ENCODE data around the gene YKT6.

DNA sequence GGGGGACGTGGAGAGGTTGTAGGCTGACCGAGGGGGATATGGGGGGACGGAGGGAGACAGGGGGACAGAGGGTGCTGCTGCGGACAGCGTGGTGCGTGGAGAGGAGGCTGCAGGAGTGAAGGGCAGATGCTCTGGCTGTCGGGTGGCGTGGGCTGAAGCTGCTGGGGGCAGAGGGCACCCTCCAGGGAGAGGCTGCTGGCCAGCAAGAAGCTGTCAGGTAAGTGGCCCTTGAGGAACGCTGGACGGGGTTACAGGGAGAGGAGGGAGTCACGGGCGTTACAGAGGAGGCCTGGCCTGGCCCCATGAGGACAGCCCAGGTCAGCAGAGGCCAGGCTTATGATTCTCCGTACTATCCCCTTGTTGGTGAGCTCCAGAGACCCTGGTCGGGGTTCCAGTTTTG, 27.1 kb downstream of the YKT6 start:
- TF ChIP-seq POLR2A (IDR thresholded peaks at IDR 0.05) = no peak
- TF ChIP-seq, protein P1, sequence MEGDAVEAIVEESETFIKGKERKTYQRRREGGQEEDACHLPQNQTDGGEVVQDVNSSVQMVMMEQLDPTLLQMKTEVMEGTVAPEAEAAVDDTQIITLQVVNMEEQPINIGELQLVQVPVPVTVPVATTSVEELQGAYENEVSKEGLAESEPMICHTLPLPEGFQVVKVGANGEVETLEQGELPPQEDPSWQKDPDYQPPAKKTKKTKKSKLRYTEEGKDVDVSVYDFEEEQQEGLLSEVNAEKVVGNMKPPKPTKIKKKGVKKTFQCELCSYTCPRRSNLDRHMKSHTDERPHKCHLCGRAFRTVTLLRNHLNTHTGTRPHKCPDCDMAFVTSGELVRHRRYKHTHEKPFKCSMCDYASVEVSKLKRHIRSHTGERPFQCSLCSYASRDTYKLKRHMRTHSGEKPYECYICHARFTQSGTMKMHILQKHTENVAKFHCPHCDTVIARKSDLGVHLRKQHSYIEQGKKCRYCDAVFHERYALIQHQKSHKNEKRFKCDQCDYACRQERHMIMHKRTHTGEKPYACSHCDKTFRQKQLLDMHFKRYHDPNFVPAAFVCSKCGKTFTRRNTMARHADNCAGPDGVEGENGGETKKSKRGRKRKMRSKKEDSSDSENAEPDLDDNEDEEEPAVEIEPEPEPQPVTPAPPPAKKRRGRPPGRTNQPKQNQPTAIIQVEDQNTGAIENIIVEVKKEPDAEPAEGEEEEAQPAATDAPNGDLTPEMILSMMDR (IDR thresholded peaks at IDR 0.05) = no peak
- no peak for TF ChIP-seq POLR2AphosphoS5 (IDR thresholded peaks at IDR 0.05; ENCODE audit: insufficient read depth in 1 of 2, low read depth in 1 of 2)

Measured in vagina (tissue), 2 donors.